Measurements from ENCODE around the gene GAS1. TPM values are rescaled to one million over a fixed set of nuclear protein-coding genes. Genes with fewer than 3 reads are reported as not detected.

The GAS1 gene
- total and polyA plus RNA-seq, 7 donors = 0.23 to 136 (median 73.4) TPM

DNA sequence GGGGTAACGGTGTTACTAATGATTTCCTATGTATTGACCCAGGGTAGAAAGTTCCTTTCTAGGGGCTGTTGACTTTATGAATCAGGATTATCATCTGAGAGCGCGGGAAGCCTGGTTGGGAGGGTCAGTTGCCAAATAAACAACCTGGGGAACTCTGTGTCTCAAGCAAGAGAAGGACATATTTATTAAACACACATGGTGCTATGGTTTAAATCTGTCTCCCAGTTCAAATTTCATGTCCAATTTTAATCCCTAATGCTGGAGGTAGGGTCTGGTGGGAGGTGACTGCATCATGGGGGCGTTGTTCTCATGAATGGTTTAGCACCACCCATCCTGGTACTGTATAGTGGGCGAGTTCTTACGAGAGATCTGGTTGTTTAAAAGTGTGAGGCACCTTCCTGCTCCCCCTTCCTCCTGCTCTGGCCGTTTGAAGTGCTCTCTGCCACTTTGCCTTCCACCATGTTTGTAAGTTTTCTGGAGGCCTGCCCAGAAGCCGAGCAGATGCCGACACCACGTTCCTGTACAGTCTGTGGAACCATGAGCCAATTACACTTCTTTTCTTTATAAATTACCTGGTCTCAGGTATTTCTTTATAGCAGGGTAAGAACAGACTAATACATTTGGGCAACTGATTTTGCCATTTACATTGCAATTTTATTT lies 19.7 kb upstream of the GAS1 start:
- Histone ChIP-seq H3K27ac (peak overlapping the region; percentile 43 to 69 (median 63)), H3K4me1 (peaks cover 0 to 33% (median 30%) of the 10 kb centered on the region in 4 donors), H3K27me3 (no peaks in the 10 kb centered on the region), H3K36me3 (no peaks in the 10 kb centered on the region), H3K9me3 (no peaks in the 10 kb centered on the region), H3K4me3 (peak overlapping the region in 1 of 4 donors; percentile 11)
- 56 to 71% methylated on average over 10 of the region's 10 CpGs for WGBS, 2 donors
- DNase-seq = peak; percentile 83
- peak in 1 of 4 donors; percentile 56 for TF ChIP-seq EP300 (IDR thresholded peaks at IDR 0.05)
- peak in 2 of 4 donors; percentile 22 to 49 for TF ChIP-seq POLR2AphosphoS5 (IDR thresholded peaks at IDR 0.05)
- TF ChIP-seq POLR2A (IDR thresholded peaks at IDR 0.05) = no peak
- intact Hi-C loops (cut with DNase I) = no loop called here

DNA sequence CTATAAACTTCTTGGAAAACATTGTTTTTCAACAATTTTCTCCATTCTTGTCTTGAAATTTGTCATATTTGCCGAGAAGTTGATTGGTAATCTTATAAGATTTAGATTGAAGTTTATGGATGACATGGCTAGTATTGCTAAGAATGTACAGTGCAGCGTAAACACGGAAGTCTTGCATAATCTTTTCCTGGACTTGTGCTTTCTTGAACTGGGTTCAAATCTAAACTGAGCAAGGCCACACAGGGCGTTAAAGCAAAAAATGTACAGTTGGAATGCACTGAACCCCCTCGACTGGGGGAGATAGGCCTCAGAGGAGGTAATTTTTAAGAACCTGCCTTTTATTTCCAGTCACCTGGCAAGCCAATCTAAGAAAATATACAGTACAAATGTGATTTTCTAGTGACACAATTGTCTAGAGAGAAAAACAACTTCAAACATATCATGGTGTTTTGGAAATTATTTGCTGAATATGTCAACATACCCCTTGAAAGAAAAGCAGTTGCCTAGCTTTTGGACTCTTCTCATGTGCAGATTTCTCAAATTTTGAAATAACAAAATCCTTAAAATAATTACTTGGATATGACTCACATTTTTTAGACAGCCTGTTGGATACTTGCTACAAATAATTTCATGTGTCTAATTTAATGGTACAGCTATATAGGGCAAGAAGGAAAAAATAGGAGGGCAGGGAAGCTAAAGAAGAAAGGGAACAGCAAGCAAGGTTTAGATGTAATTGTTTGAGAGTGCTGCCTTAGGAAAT lies 18.5 kb upstream of the GAS1 start:
- TF ChIP-seq POLR2AphosphoS5 (IDR thresholded peaks at IDR 0.05) = peak in 1 of 4 donors; percentile 56
- no peak for TF ChIP-seq EP300 (IDR thresholded peaks at IDR 0.05)
- TF ChIP-seq, protein P1, sequence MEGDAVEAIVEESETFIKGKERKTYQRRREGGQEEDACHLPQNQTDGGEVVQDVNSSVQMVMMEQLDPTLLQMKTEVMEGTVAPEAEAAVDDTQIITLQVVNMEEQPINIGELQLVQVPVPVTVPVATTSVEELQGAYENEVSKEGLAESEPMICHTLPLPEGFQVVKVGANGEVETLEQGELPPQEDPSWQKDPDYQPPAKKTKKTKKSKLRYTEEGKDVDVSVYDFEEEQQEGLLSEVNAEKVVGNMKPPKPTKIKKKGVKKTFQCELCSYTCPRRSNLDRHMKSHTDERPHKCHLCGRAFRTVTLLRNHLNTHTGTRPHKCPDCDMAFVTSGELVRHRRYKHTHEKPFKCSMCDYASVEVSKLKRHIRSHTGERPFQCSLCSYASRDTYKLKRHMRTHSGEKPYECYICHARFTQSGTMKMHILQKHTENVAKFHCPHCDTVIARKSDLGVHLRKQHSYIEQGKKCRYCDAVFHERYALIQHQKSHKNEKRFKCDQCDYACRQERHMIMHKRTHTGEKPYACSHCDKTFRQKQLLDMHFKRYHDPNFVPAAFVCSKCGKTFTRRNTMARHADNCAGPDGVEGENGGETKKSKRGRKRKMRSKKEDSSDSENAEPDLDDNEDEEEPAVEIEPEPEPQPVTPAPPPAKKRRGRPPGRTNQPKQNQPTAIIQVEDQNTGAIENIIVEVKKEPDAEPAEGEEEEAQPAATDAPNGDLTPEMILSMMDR (IDR thresholded peaks at IDR 0.05) = no peak
- no peak for TF ChIP-seq POLR2A (IDR thresholded peaks at IDR 0.05)
- H3K4me3 ChIP-seq = no peak overlapping the region
- H3K4me1 ChIP-seq = peaks cover 0 to 33% (median 30%) of the 10 kb centered on the region in 4 donors
- DNase-seq = no peak
- WGBS, 2 donors = 51 to 63% methylated on average over 5 of the region's 5 CpGs
- H3K9me3 ChIP-seq = no peaks in the 10 kb centered on the region
- intact Hi-C loops (cut with DNase I) = no loop called here
- peak overlapping the region; percentile 43 to 69 (median 63) for H3K27ac ChIP-seq
- H3K27me3 ChIP-seq = no peaks in the 10 kb centered on the region
- no peaks in the 10 kb centered on the region for H3K36me3 ChIP-seq

- Histone ChIP-seq H3K27me3 (no peaks in the 10 kb centered on the region), H3K27ac (no peak overlapping the region), H3K4me1 (peaks cover 0 to 39% (median 30%) of the 10 kb centered on the region in 4 donors), H3K36me3 (no peaks in the 10 kb centered on the region), H3K4me3 (peak overlapping the region in 2 of 4 donors; percentile 17 to 20), H3K9me3 (no peaks in the 10 kb centered on the region)
- DNase-seq = no peak
- TF ChIP-seq POLR2A (IDR thresholded peaks at IDR 0.05) (no peak), EP300 (IDR thresholded peaks at IDR 0.05) (no peak)
- TF ChIP-seq, protein P1 (IDR thresholded peaks at IDR 0.05) = no peak
- WGBS, 2 donors = 62 to 68% methylated on average over 9 of the region's 9 CpGs
- intact Hi-C loops (cut with DNase I) = no loop called here
These were observed 15.4 kb upstream of the GAS1 start for GRCh38 chr9:86962692-86963091.

DNA sequence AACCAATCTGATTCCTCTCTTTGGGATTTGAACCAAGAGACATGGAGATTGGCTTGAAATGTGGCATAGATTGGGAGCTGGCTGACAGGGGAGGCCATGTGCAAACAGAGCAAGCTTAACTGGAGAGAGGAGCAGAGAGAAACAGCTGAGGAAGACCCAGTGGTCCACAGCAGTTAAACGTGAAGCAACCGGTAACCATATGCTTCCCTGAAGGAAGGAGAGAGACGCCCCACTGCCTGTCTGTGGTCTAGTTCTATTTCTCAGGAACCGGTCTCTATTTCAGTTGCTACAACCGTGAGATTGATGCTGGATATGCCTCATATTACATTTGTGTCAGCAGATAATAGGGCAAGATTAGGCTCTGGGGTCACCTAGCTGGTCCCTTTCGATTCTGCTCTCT lies 13.6 kb upstream of the GAS1 start:
- TF ChIP-seq EP300 (IDR thresholded peaks at IDR 0.05) (no peak), POLR2AphosphoS5 (IDR thresholded peaks at IDR 0.05) (no peak), POLR2A (IDR thresholded peaks at IDR 0.05) (no peak)
- TF ChIP-seq, protein P1 (IDR thresholded peaks at IDR 0.05) = no peak
- Histone ChIP-seq H3K9me3 (no peaks in the 10 kb centered on the region), H3K4me3 (no peak overlapping the region), H3K36me3 (no peaks in the 10 kb centered on the region), H3K27me3 (no peaks in the 10 kb centered on the region), H3K27ac (no peak overlapping the region), H3K4me1 (peaks cover 0 to 24% (median 13%) of the 10 kb centered on the region in 4 donors)
- DNase-seq = no peak
- WGBS, 2 donors = 66 to 80% methylated on average over 6 of the region's 6 CpGs
- intact Hi-C loops (cut with DNase I) = no loop called here

GRCh38 chr9:86958203-86958602 lies 10.9 kb upstream of the GAS1 start:
- no peaks in the 10 kb centered on the region for H3K9me3 ChIP-seq
- DNase-seq = no peak
- H3K27me3 ChIP-seq = no peaks in the 10 kb centered on the region
- no peak for TF ChIP-seq POLR2AphosphoS5 (IDR thresholded peaks at IDR 0.05)
- no peak for TF ChIP-seq EP300 (IDR thresholded peaks at IDR 0.05)
- TF ChIP-seq POLR2A (IDR thresholded peaks at IDR 0.05) = no peak
- TF ChIP-seq, protein P1 (IDR thresholded peaks at IDR 0.05) = no peak
- intact Hi-C loops (cut with DNase I) = no loop called here
- H3K4me3 ChIP-seq = no peak overlapping the region
- peaks cover 0 to 17% (median 7%) of the 10 kb centered on the region in 4 donors for H3K4me1 ChIP-seq
- no peaks in the 10 kb centered on the region for H3K36me3 ChIP-seq
- no peak overlapping the region for H3K27ac ChIP-seq
- WGBS, 2 donors = 86% methylated on average over 1 of the region's 1 CpG

All from sigmoid colon (tissue), 7 donors.